ENCODE data around the gene CD8A. TPM values are rescaled to one million over a fixed set of nuclear protein-coding genes. Genes with fewer than 3 reads are reported as not detected.
A peak's percentile ranks its signal among the peaks of the same experiment; 100 is the strongest.

CD8A gene
- polyA plus RNA-seq, 3 donors: 0.03 to 1.1 (median 0.88) TPM

GRCh38 chr2:86806059-86806857 lies 15.5 kb upstream of the CD8A start:
- peaks cover 0 to 7% of the 10 kb centered on the region in 2 donors for H3K9me3 ChIP-seq (replicated peaks in 1 of 2; ENCODE audit: control insufficient read depth in 1 of 2, insufficient read depth in 1 of 2, low read length in 2 of 2)
- no peak for TF ChIP-seq CTCF (IDR thresholded peaks at IDR 0.05)
- peaks cover 26% of the 10 kb centered on the region for H3K4me1 Mint-ChIP-seq
- 99% methylated on average over 7 of the region's 21 CpGs for WGBS (ENCODE audit: insufficient coverage)
- no peak overlapping the region for H3K9ac ChIP-seq (ENCODE audit: insufficient read depth, low read length, poor library complexity, severe bottlenecking)
- no peak overlapping the region for H3K4me2 ChIP-seq (replicated peaks; ENCODE audit: extremely low read depth, low read length, poor library complexity, severe bottlenecking)
- no peaks in the 10 kb centered on the region for H4K20me1 ChIP-seq (ENCODE audit: insufficient read depth, low read length)
- DNase-seq: no peak
- H3K36me3 ChIP-seq (replicated peaks in 1 of 2; ENCODE audit: control insufficient read depth in 1 of 2, insufficient read depth in 2 of 2, low read length in 2 of 2): no peaks in the 10 kb centered on the region
- intact Hi-C loops (cut with micrococcal nuclease): no loop called here
- H2AFZ ChIP-seq (ENCODE audit: insufficient read depth, low read depth, low read length, poor library complexity, severe bottlenecking): no peak overlapping the region
- H3K9me3 Mint-ChIP-seq: peaks cover 0 to 12% (median 3%) of the 10 kb centered on the region in 7 donors
- peaks cover 0 to 1% of the 10 kb centered on the region in 2 donors for H3K36me3 Mint-ChIP-seq
- H3K79me2 ChIP-seq (ENCODE audit: insufficient read depth, low read length): no peaks in the 10 kb centered on the region
- no peak overlapping the region for H3K27ac Mint-ChIP-seq
- peak overlapping the region in 1 of 2 donors; percentile 76 for H3K4me3 Mint-ChIP-seq
- peaks cover 26 to 28% of the 10 kb centered on the region in 2 donors for H3K4me1 ChIP-seq (ENCODE audit: control insufficient read depth in 1 of 2, insufficient read depth in 2 of 2, low read length in 2 of 2)
- H3K27me3 Mint-ChIP-seq (ENCODE audit: low read depth in 3 of 3): peaks cover 46 to 65% (median 57%) of the 10 kb centered on the region in 3 donors
- no peak overlapping the region for H3K27ac ChIP-seq (ENCODE audit: low read depth in 1 of 2, low read length in 2 of 2)
- H3K4me3 ChIP-seq (replicated peaks in 1 of 3; ENCODE audit: low read depth in 2 of 3, low read length in 3 of 3): no peak overlapping the region
- H3K27me3 ChIP-seq (ENCODE audit: control insufficient read depth in 2 of 2, insufficient read depth in 2 of 2, low read length in 2 of 2): peaks cover 25 to 47% of the 10 kb centered on the region in 2 donors

- DNase-seq: no peak
- no peaks in the 10 kb centered on the region for H3K4me1 Mint-ChIP-seq
- no peaks in the 10 kb centered on the region for H4K20me1 ChIP-seq (ENCODE audit: insufficient read depth, low read length)
- H2AFZ ChIP-seq (ENCODE audit: insufficient read depth, low read depth, low read length, poor library complexity, severe bottlenecking): no peak overlapping the region
- H3K4me2 ChIP-seq (replicated peaks; ENCODE audit: extremely low read depth, low read length, poor library complexity, severe bottlenecking): no peak overlapping the region
- WGBS (ENCODE audit: insufficient coverage): 86% methylated on average over 1 of the region's 2 CpGs
- H3K36me3 ChIP-seq (replicated peaks in 1 of 2; ENCODE audit: control insufficient read depth in 1 of 2, insufficient read depth in 2 of 2, low read length in 2 of 2): no peaks in the 10 kb centered on the region
- peaks cover 0 to under 1% of the 10 kb centered on the region in 2 donors for H3K27me3 ChIP-seq (ENCODE audit: control insufficient read depth in 2 of 2, insufficient read depth in 2 of 2, low read length in 2 of 2)
- peaks cover 0 to 3% of the 10 kb centered on the region in 2 donors for H3K36me3 Mint-ChIP-seq
- no peaks in the 10 kb centered on the region for H3K4me1 ChIP-seq (ENCODE audit: control insufficient read depth in 1 of 2, insufficient read depth in 2 of 2, low read length in 2 of 2)
- no peak overlapping the region for H3K9ac ChIP-seq (ENCODE audit: insufficient read depth, low read length, poor library complexity, severe bottlenecking)
- H3K4me3 ChIP-seq (replicated peaks in 1 of 3; ENCODE audit: low read depth in 2 of 3, low read length in 3 of 3): no peak overlapping the region
- H3K79me2 ChIP-seq (ENCODE audit: insufficient read depth, low read length): no peaks in the 10 kb centered on the region
- intact Hi-C loops (cut with micrococcal nuclease): no loop called here
- H3K4me3 Mint-ChIP-seq: no peak overlapping the region
- no peak overlapping the region for H3K27ac Mint-ChIP-seq
- TF ChIP-seq CTCF (IDR thresholded peaks at IDR 0.05): no peak
- no peak overlapping the region for H3K27ac ChIP-seq (ENCODE audit: low read depth in 1 of 2, low read length in 2 of 2)
- peaks cover 7 to 18% (median 7%) of the 10 kb centered on the region in 3 donors for H3K27me3 Mint-ChIP-seq (ENCODE audit: low read depth in 3 of 3)
- peaks cover 14 to 23% (median 18%) of the 10 kb centered on the region in 7 donors for H3K9me3 Mint-ChIP-seq
- H3K9me3 ChIP-seq (replicated peaks in 1 of 2; ENCODE audit: control insufficient read depth in 1 of 2, insufficient read depth in 1 of 2, low read length in 2 of 2): peaks cover 8 to 17% of the 10 kb centered on the region in 2 donors
These were observed 10.3 kb upstream of the CD8A start for GRCh38 chr2:86800856-86801567.
